WERI-Rb-1 (cell line): ENCODE results near the gene EIF2S3.
"Not testable (repeated sequence)": the region's sequence is repeated elsewhere in the genome, so short reads cannot be mapped to it uniquely, and the experiment has no call there.

Source experiments
- DNase-seq: peaks from one replicate; pipeline ENCODE4 v3.0.0-alpha.2; 2020
- H3K27ac ChIP-seq: fragments of 250-450 bp; sonication (Bioruptor Pico); 2 replicates; pipeline ENCODE4 v1.5.1; 2020; ENCODE audit warnings: mild to moderate bottlenecking, moderate library complexity
- H3K27me3 ChIP-seq: fragments of 250-450 bp; sonication (Bioruptor Pico); 2 replicates; pipeline ENCODE4 v1.5.1; 2021; ENCODE audit warnings: mild to moderate bottlenecking, low read depth, moderate library complexity; ENCODE audit not compliant: insufficient read depth, severe bottlenecking
- H3K36me3 ChIP-seq: fragments of 250-450 bp; sonication (Bioruptor Pico); 2 replicates; pipeline ENCODE4 v1.5.1; 2020; ENCODE audit warnings: mild to moderate bottlenecking, moderate library complexity
- H3K4me3 ChIP-seq: 2 replicates; pipeline ENCODE4 v1.5.1; 2011; ENCODE audit warnings: low read depth, mild to moderate bottlenecking, control low read depth, low read length
- H3K9me3 ChIP-seq: fragments of 250-450 bp; sonication (Bioruptor Pico); 2 replicates; pipeline ENCODE4 v1.5.1; 2021; ENCODE audit warnings: mild to moderate bottlenecking, moderate library complexity; ENCODE audit not compliant: severe bottlenecking
- CTCF ChIP-seq: IDR thresholded peaks from 2 replicates; pipeline ENCODE4 v1.5.1; 2011; ENCODE audit warnings: low read depth, mild to moderate bottlenecking, control low read depth, inconsistent platforms, low read length

The EIF2S3 gene

DNA sequence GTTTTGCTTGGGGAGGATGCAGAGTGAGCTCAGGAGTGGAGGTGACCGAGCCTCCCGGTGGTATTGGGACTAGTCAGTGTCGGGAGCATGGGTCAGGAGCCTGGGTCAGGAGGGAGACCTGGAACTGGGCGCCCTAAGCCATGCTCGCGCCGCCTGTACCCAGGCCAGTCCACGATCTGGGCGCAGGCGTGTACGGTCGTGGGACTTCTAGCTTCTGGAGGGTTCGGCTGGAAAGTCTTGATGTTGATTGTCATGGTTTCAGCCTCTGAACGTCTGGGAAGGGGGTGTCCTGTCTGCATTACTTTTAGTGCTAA, 244 bp downstream of the EIF2S3 start:
- TF ChIP-seq CTCF = no peak
- no peaks in the 10 kb centered on the region for H3K27me3 ChIP-seq

DNA sequence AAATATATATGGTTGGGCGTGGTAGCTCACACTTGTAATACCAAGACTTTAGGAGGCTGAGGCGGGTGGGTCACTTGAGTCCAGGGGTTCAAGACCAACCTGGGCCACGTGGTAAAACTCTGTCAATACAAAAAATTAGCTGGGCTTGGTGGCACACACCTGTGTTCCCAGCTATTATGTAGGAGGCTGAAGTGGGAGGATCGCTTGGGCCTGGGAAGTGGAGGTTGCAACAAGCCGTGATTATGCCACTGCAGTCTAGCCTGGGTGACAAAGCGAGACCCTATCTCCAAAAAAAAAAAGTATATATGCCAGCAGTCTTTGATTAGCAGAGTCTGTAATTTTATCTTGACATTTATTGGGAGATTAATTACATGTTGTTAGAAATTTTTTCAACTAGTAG, 8.7 kb downstream of the EIF2S3 start:
- Histone ChIP-seq H3K27me3 (no peaks in the 10 kb centered on the region), H3K4me3 (no peak overlapping the region), H3K27ac (no peak overlapping the region), H3K36me3 (peaks cover 96% of the 10 kb centered on the region), H3K9me3 (no peaks in the 10 kb centered on the region)
- no peak for DNase-seq
- no peak for TF ChIP-seq CTCF

More for the DNA sequence above, 244 bp downstream of the EIF2S3 start:
- no peak overlapping the region; the same call in 1 of the 2 replicates for H3K27ac ChIP-seq
- no peaks in the 10 kb centered on the region for H3K9me3 ChIP-seq
- no peak for DNase-seq
- peaks cover 18% of the 10 kb centered on the region for H3K36me3 ChIP-seq
- no peak overlapping the region; the same call in 1 of the 2 replicates for H3K4me3 ChIP-seq

GRCh38 chrX:24069877-24070276, 15.1 kb downstream of the EIF2S3 start:
- no peak for TF ChIP-seq CTCF
- H3K27ac ChIP-seq = no peak overlapping the region
- H3K27me3 ChIP-seq = no peaks in the 10 kb centered on the region
- no peak overlapping the region for H3K4me3 ChIP-seq
- H3K36me3 ChIP-seq = peaks cover 88% of the 10 kb centered on the region
- H3K9me3 ChIP-seq = no peaks in the 10 kb centered on the region
- DNase-seq = no peak

- no peak overlapping the region for H3K4me3 ChIP-seq
- H3K9me3 ChIP-seq = no peaks in the 10 kb centered on the region
- no peaks in the 10 kb centered on the region for H3K27me3 ChIP-seq
- DNase-seq = no peak
- TF ChIP-seq CTCF = no peak
- peaks cover 33% of the 10 kb centered on the region for H3K36me3 ChIP-seq
- H3K27ac ChIP-seq = no peak overlapping the region
Observed at GRCh38 chrX:24079411-24079810, 24.7 kb downstream of the EIF2S3 start.

DNA sequence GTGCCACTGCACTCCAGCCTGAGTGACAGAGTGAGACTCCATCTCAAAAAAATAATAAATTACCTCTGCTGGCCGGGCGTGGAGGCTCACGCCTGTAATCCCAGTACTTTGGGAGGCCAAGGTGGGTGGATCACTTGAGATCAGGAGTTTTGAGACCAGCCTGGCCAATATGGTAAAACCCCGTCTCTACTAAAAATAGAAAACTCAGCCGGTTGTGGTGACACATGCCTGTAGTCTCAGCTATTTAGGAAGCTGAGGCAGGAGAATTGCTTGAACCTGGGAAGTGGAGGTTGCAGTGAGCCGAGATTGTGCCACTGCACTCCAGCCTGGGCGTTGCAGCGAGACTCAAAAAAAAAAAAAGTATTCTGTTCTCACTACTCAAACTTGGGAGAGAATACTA, 25.5 kb downstream of the EIF2S3 start:
- H3K4me3 ChIP-seq, H3K27ac ChIP-seq, H3K27me3 ChIP-seq, DNase-seq, H3K9me3 ChIP-seq: not testable (repeated sequence)
- peaks cover 26% of the 10 kb centered on the region for H3K36me3 ChIP-seq

DNA sequence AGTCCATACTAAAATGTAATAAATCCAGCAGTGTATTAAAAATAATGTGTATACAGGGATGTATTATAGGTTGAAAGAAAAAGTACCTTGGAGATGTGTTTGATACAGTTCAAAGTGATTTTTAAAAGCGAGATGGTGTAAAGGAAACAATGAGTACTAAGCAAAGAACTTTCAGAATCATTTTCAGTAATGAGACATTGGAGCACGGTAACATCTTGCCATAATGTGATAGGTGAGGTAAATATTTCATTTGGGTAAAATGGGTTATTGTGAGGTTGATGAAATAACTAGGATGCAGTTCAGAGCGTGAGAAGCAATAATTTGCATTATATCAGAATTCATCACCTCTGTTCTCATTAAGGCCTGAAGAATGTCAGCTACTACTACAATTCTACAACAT, 25.9 kb downstream of the EIF2S3 start:
- DNase-seq = no peak
- H3K27ac ChIP-seq = no peak overlapping the region
- TF ChIP-seq CTCF = no peak
- peaks cover 22% of the 10 kb centered on the region for H3K36me3 ChIP-seq
- no peaks in the 10 kb centered on the region for H3K9me3 ChIP-seq
- H3K4me3 ChIP-seq = no peak overlapping the region
- H3K27me3 ChIP-seq = no peaks in the 10 kb centered on the region
